Keratinocyte (primary cell): ENCODE results near the gene BCL2L11. TPM values are rescaled to one million over a fixed set of nuclear protein-coding genes. Genes with fewer than 3 reads are reported as not detected.
"Not testable (repeated sequence)": the region's sequence is repeated elsewhere in the genome, so short reads cannot be mapped to it uniquely, and the experiment has no call there.

Experiments used
- DNase-seq: peaks from one replicate; pipeline ENCODE4 v3.0.0-alpha.2; 2011; ENCODE audit warnings: low read depth, missing footprints, low spot score
- FAIRE-seq: peaks from 2 replicates; lab custom pipeline; 2011; peaks lifted over from hg19 to GRCh38; lab: Jason Lieb, UNC
- H2AFZ ChIP-seq: 2 replicates; pipeline ENCODE4 v1.6.0; 2012; ENCODE audit warnings: low read length, control low read depth, inconsistent platforms; ENCODE audit not compliant: control insufficient read depth
- H3K27ac ChIP-seq: 2 replicates; pipeline ENCODE4 v1.5.1; 2011; ENCODE audit warnings: low read length; ENCODE audit not compliant: control insufficient read depth, insufficient read depth
- H3K27me3 ChIP-seq: 3 replicates; pipeline ENCODE4 v1.6.0; 2011; ENCODE audit warnings: low read length; ENCODE audit not compliant: control insufficient read depth, insufficient read depth; ENCODE audit errors: extremely low read depth
- H3K36me3 ChIP-seq, 2 experiments: 2 replicates in 1 of 2; 3 replicates in 1 of 2; pipeline ENCODE4 v1.5.1; 2011; ENCODE audit warnings: low read length in 2 of 2, mild to moderate bottlenecking in 1 of 2; ENCODE audit not compliant: control insufficient read depth in 2 of 2, insufficient read depth in 2 of 2; ENCODE audit errors: extremely low read depth in 1 of 2
- H3K4me1 ChIP-seq: 3 replicates; pipeline ENCODE4 v1.5.1; 2011; ENCODE audit warnings: low read length; ENCODE audit not compliant: control insufficient read depth, insufficient read depth; ENCODE audit errors: extremely low read depth
- H3K4me2 ChIP-seq: 3 replicates; pipeline ENCODE4 v1.6.0; 2011; ENCODE audit warnings: low read depth, low read length; ENCODE audit not compliant: control insufficient read depth, insufficient read depth; ENCODE audit errors: extremely low read depth
- H3K4me3 ChIP-seq, 3 experiments: fragments of 200-600 bp in 1 of 3; sonication (generic) in 1 of 3; 2 replicates in 2 of 3; 3 replicates in 1 of 3; pipeline ENCODE4 v1.5.1; 2011 to 2016; ENCODE audit warnings: low read length in 3 of 3, mild to moderate bottlenecking in 3 of 3, control low read depth in 2 of 3, inconsistent platforms in 1 of 3, low read depth in 1 of 3, mixed read lengths in 1 of 3, mixed run types in 1 of 3, moderate library complexity in 1 of 3; ENCODE audit not compliant: control insufficient read depth in 2 of 3, insufficient read depth in 2 of 3; ENCODE audit errors: extremely low read depth in 1 of 3
- H3K79me2 ChIP-seq: 2 replicates; pipeline ENCODE4 v1.6.0; 2012; ENCODE audit warnings: low read length; ENCODE audit not compliant: control insufficient read depth, insufficient read depth
- H3K9ac ChIP-seq: 3 replicates; pipeline ENCODE4 v1.6.0; 2011; ENCODE audit warnings: low read length; ENCODE audit not compliant: control insufficient read depth, insufficient read depth; ENCODE audit errors: extremely low read depth
- H3K9me1 ChIP-seq: 3 replicates; pipeline ENCODE4 v1.6.0; 2011; ENCODE audit warnings: low read length; ENCODE audit not compliant: control insufficient read depth, insufficient read depth; ENCODE audit errors: extremely low read depth
- H3K9me3 ChIP-seq: 2 replicates; pipeline ENCODE4 v1.5.1; 2012; ENCODE audit warnings: low read depth, low read length; ENCODE audit not compliant: control insufficient read depth
- H4K20me1 ChIP-seq: 3 replicates; pipeline ENCODE4 v1.6.0; 2011; ENCODE audit warnings: low read length; ENCODE audit not compliant: control insufficient read depth, insufficient read depth; ENCODE audit errors: extremely low read depth
- EZH2 ChIP-seq: IDR thresholded peaks from one replicate; pipeline ENCODE4 v1.6.1; 2012; ENCODE audit warnings: inconsistent platforms, mild to moderate bottlenecking, low read length, moderate library complexity
- dilution Hi-C: fragments of 300-500 bp; cut with MboI; formaldehyde crosslinking; loops from one replicate; pipeline ENCODE4 v1.7.0; 2020; ENCODE audit warnings: low sequenced_read_pairs; ENCODE audit not compliant: extremely low pct_ligation_motif_present
- polyA plus RNA-seq, 5 experiments: library from polyadenylated mRNA; depleted of rRNA in 3 of 5; stranded (reverse) in 3 of 5; stranded (forward) in 1 of 5; unstranded in 1 of 5; fragments of >200 nt; gene quantifications; 1 replicate in 1 of 5; 2 replicates in 3 of 5; 3 replicates in 1 of 5; pipeline versions ENCODE4 v1.2.1 to v1.2.3, GENCODE V29; 2011 to 2012; ENCODE audit warnings: missing spikeins in 2 of 5, low read depth in 1 of 5, low replicate concordance in 1 of 5
- TF ChIP-seq, protein P1 (sequence below), 3 experiments: IDR thresholded peaks in 1 of 3; conservative IDR thresholded peaks in 1 of 3; optimal IDR thresholded peaks in 1 of 3; 2 replicates in 2 of 3; 3 replicates in 1 of 3; pipeline versions ENCODE3 to v1.5.1; 2011; ENCODE audit warnings: low read length in 3 of 3, mild to moderate bottlenecking in 3 of 3, moderate library complexity in 2 of 3, control low read depth in 1 of 3, inconsistent platforms in 1 of 3; ENCODE audit not compliant: insufficient read depth in 2 of 3; ENCODE audit errors: extremely low read depth in 1 of 3

BCL2L11 gene
- polyA plus RNA-seq, 1 donor (not counting 4 experiments of a cell fraction or from before 2014, with no cell fraction given) = 1.9 TPM

DNA sequence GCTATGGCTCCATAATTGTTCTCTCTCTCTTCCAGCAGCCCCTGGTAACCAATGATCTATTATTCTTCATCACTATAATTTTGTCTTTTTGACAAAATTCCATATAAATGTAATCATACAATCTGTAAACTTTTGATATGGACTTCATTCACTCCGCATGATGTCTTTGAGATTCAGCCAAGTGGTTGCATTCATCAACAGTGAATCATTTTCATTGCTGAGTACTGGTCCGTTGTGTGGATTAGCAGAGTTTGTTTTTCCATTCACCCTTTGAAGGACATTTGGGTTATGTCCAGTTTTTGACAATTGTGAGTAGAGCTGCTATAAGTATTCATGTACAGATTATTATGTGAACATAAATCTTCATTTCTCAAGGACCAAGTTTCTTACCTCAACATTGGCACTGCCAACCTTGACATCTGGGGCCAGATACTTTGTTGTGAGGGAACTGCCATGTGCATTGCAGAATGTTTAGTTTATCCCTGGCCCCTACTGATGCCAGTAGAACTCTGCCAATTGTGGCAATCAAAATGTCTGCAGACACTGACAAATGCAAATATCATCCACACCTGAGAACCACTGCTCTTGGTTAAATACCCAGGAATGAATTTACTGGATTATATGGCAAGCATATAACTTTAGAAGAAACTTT, 48.4 kb upstream of the BCL2L11 start:
- TF ChIP-seq, protein P1, sequence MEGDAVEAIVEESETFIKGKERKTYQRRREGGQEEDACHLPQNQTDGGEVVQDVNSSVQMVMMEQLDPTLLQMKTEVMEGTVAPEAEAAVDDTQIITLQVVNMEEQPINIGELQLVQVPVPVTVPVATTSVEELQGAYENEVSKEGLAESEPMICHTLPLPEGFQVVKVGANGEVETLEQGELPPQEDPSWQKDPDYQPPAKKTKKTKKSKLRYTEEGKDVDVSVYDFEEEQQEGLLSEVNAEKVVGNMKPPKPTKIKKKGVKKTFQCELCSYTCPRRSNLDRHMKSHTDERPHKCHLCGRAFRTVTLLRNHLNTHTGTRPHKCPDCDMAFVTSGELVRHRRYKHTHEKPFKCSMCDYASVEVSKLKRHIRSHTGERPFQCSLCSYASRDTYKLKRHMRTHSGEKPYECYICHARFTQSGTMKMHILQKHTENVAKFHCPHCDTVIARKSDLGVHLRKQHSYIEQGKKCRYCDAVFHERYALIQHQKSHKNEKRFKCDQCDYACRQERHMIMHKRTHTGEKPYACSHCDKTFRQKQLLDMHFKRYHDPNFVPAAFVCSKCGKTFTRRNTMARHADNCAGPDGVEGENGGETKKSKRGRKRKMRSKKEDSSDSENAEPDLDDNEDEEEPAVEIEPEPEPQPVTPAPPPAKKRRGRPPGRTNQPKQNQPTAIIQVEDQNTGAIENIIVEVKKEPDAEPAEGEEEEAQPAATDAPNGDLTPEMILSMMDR (optimal IDR thresholded peaks at IDR 0.05 in 1 of 3, IDR thresholded peaks at IDR 0.05 in 1 of 3, conservative IDR thresholded peaks at IDR 0.05 in 1 of 3; ENCODE audit: extremely low read depth in 1 of 3, insufficient read depth in 2 of 3, low read length in 3 of 3) = no peak
- no peak for TF ChIP-seq EZH2
- no peaks in the 10 kb centered on the region for H3K27me3 ChIP-seq
- FAIRE-seq (no peak), DNase-seq (no peak)
- H4K20me1 ChIP-seq = no peaks in the 10 kb centered on the region
- peaks cover 12% of the 10 kb centered on the region for H3K4me1 ChIP-seq
- H3K4me2 ChIP-seq = no peak overlapping the region
- no peaks in the 10 kb centered on the region for H3K36me3 ChIP-seq
- dilution Hi-C loops = no loop called here
- H3K9me1 ChIP-seq = no peaks in the 10 kb centered on the region
- no peaks in the 10 kb centered on the region for H3K9me3 ChIP-seq
- H2AFZ ChIP-seq = no peak overlapping the region
- H3K79me2 ChIP-seq = no peaks in the 10 kb centered on the region
- H3K27ac ChIP-seq = no peak overlapping the region
- H3K4me3 ChIP-seq = no peak overlapping the region
- no peak overlapping the region for H3K9ac ChIP-seq

DNA sequence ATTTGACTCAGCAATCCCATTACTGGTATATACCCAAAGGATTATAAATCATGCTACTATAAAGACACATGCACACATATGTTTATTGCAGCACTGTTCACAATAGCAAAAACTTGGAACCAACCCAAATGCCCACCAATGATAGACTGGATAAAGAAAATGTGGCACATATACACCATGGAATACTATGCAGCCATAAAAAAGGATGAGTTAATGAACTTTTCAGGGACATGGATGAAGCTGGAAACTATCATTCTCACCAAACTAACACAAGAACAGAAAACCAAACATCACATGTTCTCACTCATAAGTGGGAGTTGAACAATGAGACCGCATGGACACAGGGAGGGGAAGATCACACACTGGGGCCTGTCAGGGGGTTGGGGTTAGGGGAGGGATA, 38.1 kb upstream of the BCL2L11 start:
- H3K27ac ChIP-seq, FAIRE-seq, H3K4me1 ChIP-seq, DNase-seq, H3K36me3 ChIP-seq, H4K20me1 ChIP-seq, H3K4me3 ChIP-seq, dilution Hi-C loops, H3K9me1 ChIP-seq, H3K9me3 ChIP-seq, H3K27me3 ChIP-seq, H3K9ac ChIP-seq, H3K4me2 ChIP-seq, H3K79me2 ChIP-seq, H2AFZ ChIP-seq: not testable (repeated sequence)

DNA sequence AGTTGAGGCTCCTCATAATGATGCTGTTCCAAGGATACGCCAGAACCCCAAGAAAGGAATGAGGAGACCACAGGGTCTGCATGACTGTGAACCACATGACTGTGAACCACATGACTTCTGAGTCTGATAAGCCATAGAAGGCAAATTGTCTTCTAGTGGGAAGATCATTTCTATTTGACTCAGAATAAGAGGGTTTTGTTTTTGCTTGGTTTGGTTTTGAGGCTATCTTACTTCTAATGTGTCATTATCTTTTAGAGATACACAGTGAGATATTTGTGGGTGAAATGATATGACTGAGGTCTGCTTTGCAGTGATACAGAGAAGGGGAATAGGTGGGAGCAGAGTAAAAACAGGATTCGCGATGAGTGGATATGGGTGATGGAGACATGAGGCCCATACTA, 28.9 kb upstream of the BCL2L11 start:
- Histone ChIP-seq H3K4me1 (no peaks in the 10 kb centered on the region), H4K20me1 (no peaks in the 10 kb centered on the region), H3K4me2 (no peak overlapping the region), H3K27ac (no peak overlapping the region), H3K9me1 (no peaks in the 10 kb centered on the region), H3K9ac (no peak overlapping the region), H3K27me3 (peaks cover 16% of the 10 kb centered on the region), H2AFZ (no peak overlapping the region), H3K9me3 (no peaks in the 10 kb centered on the region), H3K4me3 (no peak overlapping the region), H3K36me3 (no peaks in the 10 kb centered on the region), H3K79me2 (no peaks in the 10 kb centered on the region)
- TF ChIP-seq, protein P1 (optimal IDR thresholded peaks at IDR 0.05 in 1 of 3, IDR thresholded peaks at IDR 0.05 in 1 of 3, conservative IDR thresholded peaks at IDR 0.05 in 1 of 3; ENCODE audit: extremely low read depth in 1 of 3, insufficient read depth in 2 of 3, low read length in 3 of 3) = no peak
- no peak for TF ChIP-seq EZH2
- FAIRE-seq (no peak), DNase-seq (no peak)
- dilution Hi-C loops = no loop called here
